Measurements from ENCODE around the gene LMNA.
"Not testable (repeated sequence)": the region's sequence is repeated elsewhere in the genome, so short reads cannot be mapped to it uniquely, and the experiment has no call there.

Gene LMNA

DNA sequence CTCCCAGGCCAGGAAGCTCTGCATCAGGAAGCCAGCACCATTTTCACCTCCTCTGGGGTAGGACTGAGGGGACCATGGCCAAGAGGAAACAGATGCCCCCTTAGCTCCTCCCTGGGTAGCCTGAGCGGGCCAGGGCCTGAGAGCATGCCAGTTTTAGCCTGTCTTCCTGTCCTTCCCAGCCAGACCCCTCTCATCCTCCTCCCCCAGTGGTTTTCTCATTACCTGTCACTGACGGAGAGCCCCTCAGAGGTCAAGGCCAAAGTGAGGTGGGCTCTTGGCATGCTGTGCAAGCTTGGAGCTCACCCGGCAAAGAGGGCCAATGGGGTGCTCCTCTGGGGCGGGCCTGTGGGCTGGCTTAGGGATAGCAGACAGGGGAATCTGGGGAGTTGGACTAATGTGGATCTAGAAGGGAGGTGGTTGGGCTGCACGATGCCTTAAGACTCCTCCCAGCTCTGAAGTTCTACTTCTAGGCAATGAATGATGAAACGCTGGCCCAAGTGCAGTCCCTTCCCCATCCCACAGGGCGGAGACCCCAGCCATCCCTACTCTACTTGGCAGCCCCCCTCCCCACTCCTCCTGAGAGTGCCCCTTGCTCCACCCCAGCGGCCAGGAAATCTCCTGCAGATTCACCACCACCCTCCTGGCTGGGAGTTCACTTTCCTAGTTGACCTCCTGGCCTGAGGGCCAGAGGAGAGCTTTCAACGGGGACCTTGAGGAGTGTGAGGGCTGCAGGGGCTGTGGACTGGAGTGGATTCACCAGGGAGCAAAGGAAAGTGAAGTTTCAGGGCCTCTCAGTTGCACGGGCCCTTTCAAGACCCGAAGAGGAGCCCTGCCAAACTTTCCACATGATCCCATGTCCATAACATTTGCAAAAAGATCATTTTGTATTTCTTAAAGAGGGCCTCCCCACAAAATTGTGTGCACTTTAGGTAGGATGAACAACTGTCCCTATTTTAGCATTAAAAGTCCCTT lies 9.4 kb upstream of the LMNA start:
- DNase-seq (ENCODE audit: low read depth) = no peak

DNA sequence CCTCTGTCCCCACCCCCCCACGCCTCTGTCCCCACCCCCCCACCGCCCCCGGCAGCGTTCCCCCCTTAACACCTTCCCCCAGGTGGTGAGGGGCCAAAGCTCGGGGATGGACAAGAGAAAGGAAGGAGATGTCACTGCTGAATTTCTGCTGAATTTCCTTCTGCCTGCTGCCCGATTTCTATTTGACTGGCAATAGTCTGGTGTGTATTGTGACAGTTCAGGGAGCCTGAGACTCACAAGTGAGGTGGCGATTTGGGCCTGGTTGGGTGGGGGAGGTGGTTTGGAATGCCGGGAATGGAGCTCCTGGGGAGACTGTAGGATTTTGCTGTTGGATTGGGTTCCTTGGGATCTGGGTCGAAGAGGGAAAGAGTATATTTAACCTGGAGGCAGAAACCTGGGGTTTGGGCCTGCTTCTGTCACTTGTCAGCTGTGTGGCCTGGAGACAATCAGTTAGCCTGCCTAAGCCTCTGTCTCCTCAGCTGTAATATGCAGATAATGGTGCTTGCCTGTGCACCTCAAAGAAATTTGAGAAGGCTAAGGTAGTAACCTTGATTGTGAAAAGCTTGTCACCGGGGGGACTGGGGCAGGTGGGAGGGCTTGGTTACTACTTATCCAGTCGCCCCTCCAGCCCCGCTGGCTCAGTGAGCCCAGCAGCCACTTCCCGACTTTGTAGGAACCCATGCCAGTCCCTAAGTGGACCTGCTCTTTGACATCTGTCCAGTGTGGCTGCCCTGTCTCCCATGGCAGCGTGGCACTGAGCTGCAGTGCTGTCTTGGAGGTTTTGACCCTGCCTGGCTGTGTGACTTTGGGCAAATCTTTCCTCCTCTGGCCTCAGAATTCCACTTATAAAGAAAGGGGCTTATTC lies 7.7 kb upstream of the LMNA start:
- no peak for DNase-seq (ENCODE audit: low read depth)

DNA sequence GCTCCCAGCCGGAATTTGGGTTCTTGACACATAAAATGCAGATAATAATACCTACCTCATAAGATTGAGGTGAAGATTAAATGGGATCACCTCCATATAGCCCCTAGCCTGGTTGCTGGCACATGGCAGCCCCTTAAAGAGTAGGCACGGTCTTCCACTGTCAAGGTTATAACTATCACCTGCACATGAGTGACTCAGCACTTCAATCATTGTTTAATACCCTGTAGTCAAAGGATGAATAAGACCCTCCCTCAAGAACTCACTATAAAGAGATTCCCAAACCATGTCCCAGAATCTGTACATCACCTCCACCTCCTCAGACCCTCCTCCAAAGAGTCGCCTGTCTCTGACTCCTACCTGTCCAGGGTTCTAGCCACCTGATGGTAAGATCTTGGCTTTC lies 6.5 kb upstream of the LMNA start:
- no peak for DNase-seq (ENCODE audit: low read depth)

DNA sequence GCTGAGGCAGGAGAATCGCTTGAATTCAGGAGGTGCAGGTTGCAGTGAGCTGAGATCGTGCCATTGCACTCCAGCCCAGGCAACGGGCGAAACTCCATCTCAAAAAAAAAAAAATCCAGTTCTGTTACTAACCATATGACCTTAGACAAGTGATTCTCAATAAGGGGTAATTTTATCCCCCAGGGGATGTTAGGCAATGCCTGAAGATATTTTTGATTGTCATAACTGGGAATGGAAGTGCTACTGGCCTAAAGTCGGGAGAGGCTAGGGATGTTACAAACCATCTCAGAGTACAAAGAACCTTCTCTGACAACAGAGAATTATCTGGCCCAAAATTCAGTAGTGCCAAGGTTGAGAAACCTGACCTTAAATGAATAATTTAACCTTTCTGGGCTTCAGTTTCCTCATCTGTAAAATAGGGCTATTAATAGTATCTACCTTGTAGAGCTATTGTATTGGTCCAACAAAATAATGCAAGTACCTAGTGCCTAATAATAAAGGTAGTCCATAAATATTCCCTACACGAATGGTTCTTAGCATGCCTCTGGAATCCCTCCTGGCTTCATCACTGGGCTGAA lies 5.8 kb upstream of the LMNA start:
- no peak for DNase-seq (ENCODE audit: low read depth)

DNA sequence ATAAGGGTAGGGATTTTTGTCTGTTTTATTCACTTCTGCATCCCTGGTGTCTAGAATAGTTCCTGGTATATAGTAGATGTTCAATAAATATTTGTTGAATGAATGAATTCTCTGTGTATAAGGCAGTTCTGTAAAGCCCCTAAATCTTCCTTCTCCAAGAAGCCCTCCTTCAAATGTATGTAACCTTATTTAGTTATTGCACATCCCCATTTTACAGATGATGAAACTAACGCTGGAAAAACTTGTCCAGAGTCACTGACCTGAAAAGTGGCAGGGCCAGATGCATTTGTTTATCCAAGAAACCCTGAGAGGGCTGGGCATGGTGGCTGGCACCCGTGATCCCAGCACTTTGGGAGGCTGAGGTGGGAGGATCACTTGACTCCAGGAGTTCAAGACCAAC lies 4.3 kb upstream of the LMNA start:
- DNase-seq (ENCODE audit: low read depth) = no peak

DNA sequence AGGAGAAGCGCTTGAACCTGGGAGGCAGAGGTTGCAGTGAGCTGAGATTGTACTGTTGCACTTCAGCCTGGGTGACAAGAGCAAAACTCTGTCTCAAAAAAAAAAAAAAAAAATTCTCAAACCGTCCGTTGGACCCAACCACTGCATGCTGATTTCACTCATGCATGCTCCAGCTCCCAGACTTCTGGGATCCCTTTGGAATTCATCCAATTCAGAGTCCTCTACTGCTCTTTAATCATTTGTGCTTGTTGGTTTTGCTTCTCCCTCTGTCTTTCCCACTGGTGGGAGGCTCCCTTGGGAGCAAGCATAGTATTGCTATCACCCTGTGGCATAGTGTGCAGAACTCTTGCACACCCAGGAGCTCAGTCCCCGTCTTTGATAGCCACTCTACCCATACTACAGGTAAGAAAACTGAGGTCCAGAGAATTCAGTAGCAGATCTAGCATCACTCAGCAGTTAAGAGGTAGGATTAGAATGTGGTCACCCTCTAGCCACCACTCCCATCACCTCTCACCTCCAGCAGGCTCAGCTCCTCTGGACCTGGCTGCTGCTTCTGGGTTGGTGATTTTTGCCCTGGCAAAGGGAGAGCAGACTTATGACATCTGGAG lies 3.1 kb upstream of the LMNA start:
- DNase-seq (ENCODE audit: low read depth) = no peak

DNA sequence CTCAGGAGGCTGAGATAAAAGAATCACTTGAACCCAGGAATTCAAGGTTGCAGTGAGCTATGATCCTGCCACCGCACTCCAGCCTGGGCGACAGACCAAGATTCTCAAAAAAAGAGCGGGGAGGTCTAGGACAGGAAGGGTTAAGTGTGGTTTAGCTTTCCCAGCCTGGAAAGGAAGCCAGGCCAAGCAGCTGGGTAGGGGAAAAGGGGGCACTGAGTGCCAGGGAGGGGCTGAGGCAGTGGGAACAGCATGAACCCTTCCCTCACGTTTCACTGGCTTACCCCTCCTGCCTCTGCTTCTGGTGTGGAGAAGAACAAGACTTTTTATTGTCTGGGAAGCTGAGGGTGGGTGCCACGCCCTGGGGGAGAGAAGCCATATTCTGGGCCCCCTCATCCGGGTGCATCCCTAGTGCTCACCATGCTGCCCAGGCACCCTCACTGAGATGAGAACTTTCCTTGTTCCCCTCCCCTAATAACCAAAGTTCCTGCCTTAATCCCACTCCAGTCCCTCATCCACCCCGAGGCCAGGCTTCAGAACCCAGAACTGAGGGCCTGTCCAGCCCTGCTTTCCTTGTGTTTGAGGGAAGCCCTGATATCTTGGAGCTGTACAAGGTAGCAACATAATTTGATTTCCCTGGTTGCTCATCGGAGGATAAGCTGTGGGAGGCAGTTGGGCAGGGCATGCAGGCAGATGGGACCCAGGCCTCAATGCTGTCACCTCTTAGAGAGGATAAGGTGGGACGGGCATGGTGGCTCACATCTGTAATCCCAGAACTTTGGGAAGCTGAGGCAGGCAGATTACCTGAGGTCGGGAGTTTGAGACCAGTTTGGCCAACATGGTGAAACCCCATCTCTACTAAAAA lies 2.0 kb upstream of the LMNA start:
- DNase-seq (ENCODE audit: low read depth) = no peak

DNA sequence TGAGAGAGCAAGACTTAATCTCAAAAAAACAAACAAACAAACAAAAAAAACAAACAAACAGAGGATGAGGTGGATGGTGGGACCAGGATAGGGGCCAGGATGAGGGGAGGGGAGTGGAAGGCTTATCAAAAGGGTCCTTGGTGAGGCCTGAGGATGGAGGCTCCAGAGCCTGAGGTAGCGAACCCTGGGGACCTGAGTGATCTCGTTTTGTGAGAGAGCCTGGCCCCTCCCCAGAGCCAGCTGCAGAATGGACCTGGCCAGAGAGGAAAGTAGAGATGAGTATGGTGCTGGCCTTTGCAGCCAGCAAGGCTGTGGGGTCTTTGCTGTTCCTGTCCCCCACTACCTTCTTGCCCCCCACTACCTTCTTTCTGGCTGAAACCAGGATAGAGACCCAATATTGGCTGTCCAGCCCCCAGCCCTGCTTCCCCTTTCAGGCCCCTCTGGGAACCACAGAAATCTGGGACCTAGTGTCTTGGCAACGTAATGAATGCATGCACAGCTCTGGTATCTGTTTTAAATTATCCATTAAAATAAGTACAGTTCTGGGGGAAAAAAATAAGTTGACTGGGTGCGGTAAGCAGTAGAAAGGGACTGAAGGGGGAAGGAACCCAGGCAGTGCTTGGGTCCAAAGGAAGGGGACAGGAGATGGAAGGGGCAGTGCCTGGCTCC lies 1.1 kb upstream of the LMNA start:
- no peak for DNase-seq (ENCODE audit: low read depth)

DNA sequence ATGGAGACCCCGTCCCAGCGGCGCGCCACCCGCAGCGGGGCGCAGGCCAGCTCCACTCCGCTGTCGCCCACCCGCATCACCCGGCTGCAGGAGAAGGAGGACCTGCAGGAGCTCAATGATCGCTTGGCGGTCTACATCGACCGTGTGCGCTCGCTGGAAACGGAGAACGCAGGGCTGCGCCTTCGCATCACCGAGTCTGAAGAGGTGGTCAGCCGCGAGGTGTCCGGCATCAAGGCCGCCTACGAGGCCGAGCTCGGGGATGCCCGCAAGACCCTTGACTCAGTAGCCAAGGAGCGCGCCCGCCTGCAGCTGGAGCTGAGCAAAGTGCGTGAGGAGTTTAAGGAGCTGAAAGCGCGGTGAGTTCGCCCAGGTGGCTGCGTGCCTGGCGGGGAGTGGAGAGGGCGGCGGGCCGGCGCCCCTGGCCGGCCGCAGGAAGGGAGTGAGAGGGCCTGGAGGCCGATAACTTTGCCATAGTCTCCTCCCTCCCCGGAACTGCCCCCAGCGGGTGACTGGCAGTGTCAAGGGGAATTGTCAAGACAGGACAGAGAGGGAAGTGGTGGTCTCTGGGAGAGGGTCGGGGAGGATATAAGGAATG lies 505 bp downstream of the LMNA start:
- no peak for DNase-seq (ENCODE audit: low read depth)

DNA sequence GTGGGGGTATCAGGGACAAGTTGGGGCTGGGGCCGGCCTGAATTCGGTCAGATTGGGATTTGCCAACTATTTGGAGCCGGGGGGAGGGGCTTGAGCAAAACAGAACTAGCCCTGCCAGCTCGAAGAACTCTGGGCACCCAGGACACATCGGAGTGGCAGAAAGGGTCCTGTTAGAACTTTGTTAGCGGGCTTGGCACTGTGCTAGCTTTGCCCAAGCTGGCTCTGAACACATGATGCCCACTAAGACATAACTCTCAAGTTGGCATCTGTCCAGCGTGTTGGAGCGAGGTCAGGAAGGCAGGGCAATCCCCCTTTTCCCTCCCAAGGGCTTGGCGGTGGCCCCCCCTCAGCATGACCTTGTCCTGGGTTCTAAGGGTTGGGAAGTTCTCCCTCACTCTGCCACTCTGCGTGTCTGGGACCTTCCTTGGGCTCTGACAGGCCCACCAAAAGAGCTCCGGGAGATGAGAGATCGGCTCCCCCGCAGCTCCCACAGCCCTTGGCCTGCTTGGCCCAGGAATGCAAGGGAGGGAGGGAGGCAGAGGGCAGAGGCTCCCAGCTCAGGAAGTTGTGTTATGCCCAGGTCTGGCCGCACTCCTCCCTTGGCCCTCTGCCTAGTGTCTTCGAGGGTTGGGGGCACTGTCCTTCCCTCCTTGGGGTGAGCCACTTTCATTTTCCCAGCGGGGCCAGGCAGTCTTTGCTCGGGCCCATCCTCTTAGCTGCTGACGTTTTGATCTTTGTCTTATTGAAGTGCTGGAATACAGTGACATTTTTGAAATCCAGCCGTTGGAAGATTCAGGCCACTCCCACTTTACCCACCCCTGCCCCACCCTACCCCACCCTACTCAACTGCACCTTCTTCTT lies 1.2 kb downstream of the LMNA start:
- no peak for DNase-seq (ENCODE audit: low read depth)

DNA sequence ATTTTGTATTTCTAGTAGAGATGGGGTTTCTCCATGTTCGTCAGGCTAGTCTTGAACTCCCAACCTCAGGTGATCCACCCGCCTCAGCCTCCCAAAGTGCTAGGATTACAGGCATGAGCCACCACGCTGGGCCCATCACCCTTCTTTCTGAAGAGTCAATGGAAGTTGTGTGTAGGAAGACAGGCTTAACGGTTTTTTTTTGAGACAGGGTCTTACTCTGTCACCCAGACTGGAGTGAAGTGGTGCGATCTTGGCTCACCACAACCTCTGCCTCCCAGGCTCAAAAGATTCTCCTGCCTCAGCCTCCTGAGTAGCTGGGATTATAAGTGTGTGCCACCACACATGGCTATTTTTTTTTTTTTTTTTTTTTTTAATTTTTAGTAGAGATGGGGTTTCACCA lies 2.2 kb downstream of the LMNA start:
- DNase-seq (ENCODE audit: low read depth) = not testable (repeated sequence)

DNA sequence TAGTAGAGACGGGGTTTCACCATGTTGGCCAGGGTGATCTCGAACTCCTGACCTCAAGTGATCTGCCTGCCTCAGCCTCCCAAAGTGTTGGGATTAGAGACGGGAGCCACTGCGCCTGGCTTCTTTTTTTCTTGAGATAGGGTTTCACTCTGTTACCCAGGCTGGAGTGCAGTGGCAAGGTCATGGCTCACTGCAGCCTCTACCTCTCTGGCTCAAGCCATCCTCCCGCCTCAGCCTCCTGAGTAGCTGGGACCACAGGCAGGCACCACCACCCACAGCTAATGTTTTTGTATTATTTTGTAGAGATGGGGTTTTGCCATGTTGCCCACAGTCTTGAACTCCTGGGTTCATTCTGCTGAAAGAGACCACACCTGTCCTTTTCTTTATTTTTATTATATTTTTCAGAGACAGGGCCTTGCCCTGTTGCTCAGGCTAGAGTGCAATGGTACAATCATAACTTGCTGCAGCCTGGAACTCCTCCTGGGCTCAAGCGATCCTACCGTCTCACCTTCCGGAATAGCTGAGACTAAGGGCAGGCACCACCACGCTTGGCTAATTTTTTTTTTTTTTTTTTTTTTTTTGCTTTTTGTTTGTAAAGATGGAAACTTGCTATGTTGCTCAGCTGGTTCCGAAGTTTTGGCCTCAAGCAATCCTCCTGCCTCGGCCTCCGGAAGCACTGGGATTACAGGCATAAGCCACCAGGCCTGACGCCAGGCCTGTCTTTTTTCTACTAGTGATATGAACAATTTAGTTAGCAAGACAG lies 3.1 kb downstream of the LMNA start:
- no peak for DNase-seq (ENCODE audit: low read depth)

DNA sequence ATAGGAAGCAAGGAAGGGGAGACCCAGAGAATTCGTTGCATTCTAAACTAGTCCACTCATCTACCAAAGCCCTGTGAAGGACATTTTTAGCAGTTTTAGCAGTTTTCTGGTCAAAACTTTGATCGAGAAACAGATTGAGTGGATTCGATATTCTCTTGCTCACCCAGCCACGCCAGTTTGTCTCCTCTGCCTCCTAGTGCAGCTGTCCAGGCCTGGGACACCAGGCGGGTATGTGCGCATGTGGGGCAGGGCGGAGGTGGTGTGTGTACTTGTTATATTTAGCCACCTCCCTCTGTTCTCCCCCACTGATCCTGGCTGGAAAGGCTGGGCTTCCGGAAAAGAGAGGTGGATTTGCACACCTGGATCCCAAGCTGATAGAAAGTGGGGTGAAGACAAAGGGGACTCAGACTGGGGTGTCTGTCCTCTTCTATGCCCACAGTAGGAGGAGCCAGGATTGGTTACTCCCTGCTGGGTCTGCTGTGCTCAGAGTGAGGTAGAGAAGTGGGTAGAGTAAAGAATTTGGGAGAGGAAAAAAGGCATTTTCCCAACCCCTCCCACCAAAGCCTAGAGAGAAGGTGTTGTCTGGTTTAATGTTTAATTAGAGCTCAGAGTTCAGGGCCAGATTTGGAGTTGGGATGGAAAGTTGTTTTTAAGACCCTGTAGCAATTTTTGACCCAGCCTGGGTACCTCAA lies 3.8 kb downstream of the LMNA start:
- DNase-seq (ENCODE audit: low read depth) = no peak

DNA sequence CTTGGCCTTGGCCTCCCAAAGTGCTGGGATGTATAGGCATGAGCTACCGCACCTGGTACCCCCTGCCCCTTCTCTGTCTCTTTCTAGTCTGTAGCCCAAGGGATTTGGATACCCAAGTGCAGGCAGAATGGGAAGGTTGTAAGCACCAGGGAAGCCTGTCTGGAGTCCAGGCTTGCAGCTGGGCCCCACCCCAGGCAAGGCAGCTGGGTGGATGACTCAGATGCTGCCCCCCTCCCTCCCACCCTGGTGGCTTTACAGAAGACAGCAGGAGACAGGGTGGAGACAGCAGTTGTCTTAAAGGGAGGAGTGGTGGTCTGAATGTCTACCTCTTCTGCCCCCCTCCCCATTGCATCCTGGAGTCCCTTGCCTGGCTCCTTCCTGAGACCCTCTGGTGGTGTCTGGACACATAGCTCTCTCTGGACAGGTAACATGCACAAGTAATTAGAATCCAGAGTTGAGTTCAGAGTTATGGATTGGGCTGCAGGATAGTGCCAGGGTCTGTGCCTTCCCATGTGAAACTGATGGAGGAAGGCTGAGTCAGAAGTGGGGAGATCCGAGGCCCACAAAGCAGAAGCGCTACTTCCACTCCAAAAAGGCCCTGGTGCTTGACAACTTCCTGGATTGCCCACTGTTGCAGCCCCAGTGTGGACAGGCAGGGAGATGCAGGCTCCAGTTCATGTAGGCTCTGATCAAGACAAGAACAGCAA lies 5.1 kb downstream of the LMNA start:
- DNase-seq (ENCODE audit: low read depth) = no peak

DNA sequence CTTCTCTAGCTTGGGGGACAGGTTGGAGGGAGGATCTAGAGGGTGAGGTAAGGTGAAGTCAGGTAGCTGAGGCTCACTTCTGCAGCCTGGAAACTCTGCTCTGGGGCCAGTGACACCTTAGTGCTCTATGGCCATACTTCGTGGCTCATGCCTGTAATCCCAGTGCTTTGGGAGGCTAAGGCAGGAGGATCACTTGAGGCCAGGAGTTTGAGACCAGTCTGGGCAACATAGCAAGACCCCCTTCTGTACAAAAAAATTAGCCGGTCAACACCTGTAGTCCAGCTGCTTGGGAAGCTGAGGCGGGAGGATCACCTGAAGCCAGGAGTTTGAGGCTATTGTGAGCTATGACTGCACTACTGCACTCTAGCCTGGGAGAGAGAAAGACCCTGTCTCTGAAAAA lies 5.8 kb downstream of the LMNA start:
- DNase-seq (ENCODE audit: low read depth) = no peak

DNA sequence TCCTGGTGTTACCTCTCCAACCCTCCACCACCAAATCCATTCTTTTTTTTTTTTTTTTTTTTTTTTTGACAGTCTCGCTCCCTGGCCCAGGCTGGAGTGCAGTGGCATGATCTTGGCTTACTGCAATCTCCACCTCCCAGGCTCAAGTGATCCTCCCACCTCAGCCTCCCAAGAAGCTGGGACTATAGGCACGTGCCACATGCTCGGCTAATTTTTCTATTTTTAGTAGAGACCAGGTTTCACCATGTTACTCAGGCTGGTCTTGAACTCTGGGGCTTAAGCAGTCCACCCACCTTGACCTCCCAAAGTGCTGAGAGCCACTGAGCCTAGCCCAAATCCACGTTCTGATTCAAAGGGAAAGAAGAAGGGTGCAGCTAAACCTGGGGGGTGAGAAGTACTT lies 6.5 kb downstream of the LMNA start:
- not testable (repeated sequence) for DNase-seq (ENCODE audit: low read depth)

DNA sequence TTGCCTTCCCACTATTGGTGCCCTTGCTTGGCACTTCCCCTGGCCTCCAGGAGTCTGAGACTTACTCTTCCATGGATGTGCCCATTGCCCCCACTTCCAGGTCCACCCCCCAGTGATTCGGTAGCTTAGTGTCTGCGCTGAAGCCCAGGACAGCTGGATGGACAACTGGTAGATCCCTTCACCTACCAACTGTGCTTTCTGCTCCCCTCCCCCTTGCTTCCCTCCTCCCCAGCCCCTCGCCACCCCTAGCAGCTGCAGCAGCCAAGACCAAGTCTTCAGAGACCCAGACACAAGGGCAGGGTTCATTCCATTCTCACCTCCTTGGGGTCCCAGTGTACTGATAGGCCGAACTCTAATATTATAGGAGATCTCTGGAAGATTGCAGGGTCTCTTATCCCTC lies 6.9 kb downstream of the LMNA start:
- no peak for DNase-seq (ENCODE audit: low read depth)

Data from T follicular helper cell (primary cell).